DMS114 treated with DMSO at 0.1 percent for 48 hours (cell line): Measurements from ENCODE around the gene FAM240A.
"Not testable (repeated sequence)": the region's sequence is repeated elsewhere in the genome, so short reads cannot be mapped to it uniquely, and the experiment has no call there.

ENCODE experiments used
- DNase-seq: peaks from one replicate; lab custom pipeline; 2025; ENCODE audit not compliant: unreplicated experiment; lab: John Stamatoyannopoulos, UW

Gene FAM240A

GRCh38 chr3:46612324-46612723 is at the start of gene FAM240A:
Gene FAM240A, plus strand, starts transcription at chr3:46612525. Its CDS starts 159 bp downstream, at chr3:46612684.
- DNase-seq = no peak

- DNase-seq = no peak
These were observed 47.9 kb upstream of the FAM240A start for GRCh38 chr3:46564190-46565021.

- no peak for DNase-seq
These were observed 47.2 kb upstream of the FAM240A start for GRCh38 chr3:46565077-46565476.

- no peak for DNase-seq
These were observed 46.7 kb upstream of the FAM240A start for GRCh38 chr3:46565607-46566039.

- peak; percentile 17 for DNase-seq
These were observed 46.2 kb upstream of the FAM240A start, which contains the start of gene LRRC2 for GRCh38 chr3:46566040-46566641. Gene LRRC2, minus strand, starts transcription at chr3:46566302. Its CDS starts 14,711 bp downstream, at chr3:46551591.

GRCh38 chr3:46571684-46572083 is 40.6 kb upstream of the FAM240A start:
- no peak for DNase-seq

GRCh38 chr3:46573701-46574100 is 38.6 kb upstream of the FAM240A start:
- DNase-seq = no peak

GRCh38 chr3:46574243-46574646 is 38.1 kb upstream of the FAM240A start:
- no peak for DNase-seq

- no peak for DNase-seq
These were observed 37.3 kb upstream of the FAM240A start for GRCh38 chr3:46574881-46575576.

- DNase-seq = no peak
These were observed 36.6 kb upstream of the FAM240A start for GRCh38 chr3:46575577-46576222.

- DNase-seq = no peak
These were observed 35.9 kb upstream of the FAM240A start for GRCh38 chr3:46576386-46576785.

- no peak for DNase-seq
These were observed 35.4 kb upstream of the FAM240A start for GRCh38 chr3:46576879-46577278.

- DNase-seq = not testable (repeated sequence)
These were observed 34.6 kb upstream of the FAM240A start for GRCh38 chr3:46577580-46578249.

- no peak for DNase-seq
These were observed 33.2 kb upstream of the FAM240A start for GRCh38 chr3:46578973-46579755.

- no peak for DNase-seq
These were observed 32.5 kb upstream of the FAM240A start for GRCh38 chr3:46579756-46580286.

GRCh38 chr3:46580675-46581074 is 31.6 kb upstream of the FAM240A start:
- no peak for DNase-seq

- DNase-seq = no peak
These were observed 27.5 kb upstream of the FAM240A start for GRCh38 chr3:46584598-46585467.

- no peak for DNase-seq
These were observed 26.3 kb upstream of the FAM240A start for GRCh38 chr3:46585799-46586693.
